ENCODE measurements around the gene CLSTN3. TPM values are rescaled to one million over a fixed set of nuclear protein-coding genes. Genes with fewer than 3 reads are reported as not detected.
"Not testable (repeated sequence)": the region's sequence is repeated elsewhere in the genome, so short reads cannot be mapped to it uniquely, and the experiment has no call there.

Gene CLSTN3
- total and polyA plus RNA-seq, 7 experiments from 2014 or later = 1.1 to 76.3 (median 25.5) TPM

DNA sequence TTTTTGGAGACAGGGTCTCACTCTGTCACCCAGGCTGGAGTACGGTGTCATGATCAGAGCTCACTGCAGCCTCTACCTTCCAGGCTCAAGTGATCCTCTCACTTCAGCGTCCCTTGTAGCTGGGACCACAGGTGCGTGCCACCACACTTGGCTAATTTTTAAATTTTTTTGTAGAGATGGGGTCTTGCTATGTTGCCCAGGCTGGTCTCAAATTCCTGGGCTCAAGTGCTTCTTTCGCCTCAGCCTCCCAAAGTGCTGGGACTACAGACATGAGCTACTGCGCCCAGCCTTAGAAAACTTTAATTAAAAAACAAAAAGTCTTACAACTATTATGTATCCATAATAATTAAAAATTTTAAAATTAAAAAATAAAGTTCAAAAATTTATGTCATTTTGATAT is 23.0 kb upstream of the CLSTN3 start:
- Mint-ChIP-seq H3K9me3 (peaks cover 0 to 14% (median 10%) of the 10 kb centered on the region in 11 donors), H3K36me3 (peaks cover 12 to 34% (median 17%) of the 10 kb centered on the region in 5 donors), H3K4me3 (peak overlapping the region; percentile 23 to 94 (median 61)), H3K4me1 (peaks cover 34 to 69% (median 54%) of the 10 kb centered on the region in 7 donors), H3K27ac (peak overlapping the region in 5 of 9 donors; percentile 30 to 78 (median 49))
- ATAC-seq; H3K27me3 Mint-ChIP-seq; H3K27me3 ChIP-seq (ENCODE audit: control insufficient read depth in 2 of 2, insufficient read depth in 2 of 2, low read length in 2 of 2); H3K36me3 ChIP-seq (ENCODE audit: control insufficient read depth in 2 of 3, insufficient read depth in 3 of 3, low read length in 3 of 3); H3K4me3 ChIP-seq (ENCODE audit: low read length); H3K27ac ChIP-seq (ENCODE audit: low read depth, low read length); DNase-seq; H3K4me1 ChIP-seq (ENCODE audit: control insufficient read depth in 2 of 2, insufficient read depth in 2 of 2, low read length in 2 of 2); H3K9me3 ChIP-seq (ENCODE audit: control insufficient read depth in 2 of 3, low read length in 3 of 3): not testable (repeated sequence)
- ChIA-PET POLR2A (interaction anchor here (0.6 to 3.0 kb wide), 10 partner anchors 16 to 532 kb away, joined by 3 to 38 read pairs (median 4); partner anchors contain the start of genes C12orf57, LPCAT3, RNU7-1 and SPSB2), CTCF (interaction anchor here (0.7 to 7.1 kb wide), 9 partner anchors 19 to 235 kb away, joined by 3 to 50 read pairs (median 5); partner anchors contain the start of genes ATN1, C12orf57, PEX5 and RNU7-1)
- intact Hi-C loops (cut with micrococcal nuclease) = loop anchor here in 1 of 2 donors (5.0 kb wide), 1 partner anchor 255 kb away; the partner anchor contains the start of genes CDCA3 and USP5

DNA sequence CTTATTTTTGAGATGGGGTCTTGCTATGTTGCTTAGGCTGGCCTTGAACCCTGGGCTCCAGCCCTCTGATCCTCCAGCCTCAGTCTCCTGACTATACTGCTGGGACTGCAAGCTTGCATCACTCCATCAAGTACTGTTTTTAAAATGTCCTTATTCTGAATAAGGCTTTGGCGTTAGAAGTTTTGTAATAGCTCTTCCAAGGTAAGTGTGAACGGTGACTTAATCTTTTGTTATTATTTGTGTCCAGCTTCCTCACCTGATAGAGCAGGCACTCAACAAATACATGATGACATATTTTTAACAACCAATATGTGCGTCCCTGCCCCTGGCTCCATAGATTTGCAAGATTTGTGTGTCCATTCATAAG is 22.6 kb upstream of the CLSTN3 start:
- Mint-ChIP-seq H3K27me3 (no peaks in the 10 kb centered on the region), H3K27ac (peak overlapping the region; percentile 84 to 95 (median 93)), H3K4me3 (peak overlapping the region; percentile 90 to 98 (median 94)), H3K9me3 (peaks cover 0 to 14% (median 10%) of the 10 kb centered on the region in 11 donors), H3K4me1 (peaks cover 33 to 69% (median 51%) of the 10 kb centered on the region in 7 donors), H3K36me3 (peaks cover 12 to 34% (median 17%) of the 10 kb centered on the region in 5 donors)
- ChIA-PET POLR2A (interaction anchor here (0.8 to 3.0 kb wide), 9 partner anchors 16 to 235 kb away, joined by 3 to 38 read pairs (median 3); partner anchors contain the start of genes C12orf57, RNU7-1 and SPSB2), CTCF (interaction anchor here (0.7 to 7.1 kb wide), 12 partner anchors 19 to 236 kb away, joined by 3 to 50 read pairs (median 5); partner anchors contain the start of genes ATN1, C12orf57, PEX5 and RNU7-1)
- Histone ChIP-seq H3K9me3 (ENCODE audit: control insufficient read depth in 2 of 3, low read length in 3 of 3) (peaks cover 0 to 4% (median 0%) of the 10 kb centered on the region in 3 experiments), H3K27ac (ENCODE audit: low read depth, low read length) (peak overlapping the region; percentile 79), H3K27me3 (ENCODE audit: control insufficient read depth in 2 of 2, insufficient read depth in 2 of 2, low read length in 2 of 2) (no peaks in the 10 kb centered on the region), H3K4me1 (ENCODE audit: control insufficient read depth in 2 of 2, insufficient read depth in 2 of 2, low read length in 2 of 2) (peaks cover 6% of the 10 kb centered on the region in 2 donors), H3K36me3 (ENCODE audit: control insufficient read depth in 2 of 3, insufficient read depth in 3 of 3, low read length in 3 of 3) (no peaks in the 10 kb centered on the region), H3K4me3 (ENCODE audit: low read length) (peak overlapping the region; percentile 95)
- intact Hi-C loops (cut with micrococcal nuclease) = loop anchor here (1.0 to 5.0 kb wide), 11 partner anchors 15 to 255 kb away; partner anchors contain the start of genes EMG1 (in 2 of the 2), PHB2 (in 2 of the 2), C12orf57 (in 1 of the 2) and C1R (in 1 of the 2)
- ATAC-seq = no peak
- DNase-seq = no peak

GRCh38 chr12:7108003-7108795 is 22.0 kb upstream of the CLSTN3 start:
- Mint-ChIP-seq H3K27ac (peak overlapping the region; percentile 84 to 95 (median 93)), H3K36me3 (peaks cover 12 to 34% (median 17%) of the 10 kb centered on the region in 5 donors), H3K4me3 (peak overlapping the region; percentile 90 to 98 (median 94)), H3K9me3 (peaks cover 0 to 14% (median 10%) of the 10 kb centered on the region in 11 donors), H3K27me3 (no peaks in the 10 kb centered on the region), H3K4me1 (peaks cover 30 to 68% (median 48%) of the 10 kb centered on the region in 7 donors)
- Histone ChIP-seq H3K4me1 (ENCODE audit: control insufficient read depth in 2 of 2, insufficient read depth in 2 of 2, low read length in 2 of 2) (peaks cover 6% of the 10 kb centered on the region in 2 donors), H3K27ac (ENCODE audit: low read depth, low read length) (peak overlapping the region; percentile 79), H3K4me3 (ENCODE audit: low read length) (peak overlapping the region; percentile 95), H3K36me3 (ENCODE audit: control insufficient read depth in 2 of 3, insufficient read depth in 3 of 3, low read length in 3 of 3) (no peaks in the 10 kb centered on the region), H3K27me3 (ENCODE audit: control insufficient read depth in 2 of 2, insufficient read depth in 2 of 2, low read length in 2 of 2) (no peaks in the 10 kb centered on the region), H3K9me3 (ENCODE audit: control insufficient read depth in 2 of 3, low read length in 3 of 3) (peaks cover 0 to 4% (median 0%) of the 10 kb centered on the region in 3 experiments)
- POLR2A ChIA-PET = interaction anchor here (0.7 to 3.0 kb wide), 18 partner anchors 9 to 241 kb away, joined by 3 to 38 read pairs (median 4); partner anchors contain the start of genes C12orf57, LPCAT3, PTPN6 and RNU7-1
- intact Hi-C loops (cut with micrococcal nuclease) = loop anchor here (1.0 to 5.0 kb wide), 11 partner anchors 16 to 256 kb away; partner anchors contain the start of genes EMG1 (in 2 of the 2), PHB2 (in 2 of the 2), C12orf57 (in 1 of the 2) and C1R (in 1 of the 2)
- ATAC-seq (peak; percentile 91), DNase-seq (peak; percentile 27 to 78 (median 65))
- CTCF ChIA-PET = interaction anchor here (0.7 to 7.1 kb wide), 19 partner anchors 13 to 240 kb away, joined by 3 to 50 read pairs (median 4); partner anchors contain the start of genes ATN1, C12orf57, RNU7-1 and SPSB2

DNA sequence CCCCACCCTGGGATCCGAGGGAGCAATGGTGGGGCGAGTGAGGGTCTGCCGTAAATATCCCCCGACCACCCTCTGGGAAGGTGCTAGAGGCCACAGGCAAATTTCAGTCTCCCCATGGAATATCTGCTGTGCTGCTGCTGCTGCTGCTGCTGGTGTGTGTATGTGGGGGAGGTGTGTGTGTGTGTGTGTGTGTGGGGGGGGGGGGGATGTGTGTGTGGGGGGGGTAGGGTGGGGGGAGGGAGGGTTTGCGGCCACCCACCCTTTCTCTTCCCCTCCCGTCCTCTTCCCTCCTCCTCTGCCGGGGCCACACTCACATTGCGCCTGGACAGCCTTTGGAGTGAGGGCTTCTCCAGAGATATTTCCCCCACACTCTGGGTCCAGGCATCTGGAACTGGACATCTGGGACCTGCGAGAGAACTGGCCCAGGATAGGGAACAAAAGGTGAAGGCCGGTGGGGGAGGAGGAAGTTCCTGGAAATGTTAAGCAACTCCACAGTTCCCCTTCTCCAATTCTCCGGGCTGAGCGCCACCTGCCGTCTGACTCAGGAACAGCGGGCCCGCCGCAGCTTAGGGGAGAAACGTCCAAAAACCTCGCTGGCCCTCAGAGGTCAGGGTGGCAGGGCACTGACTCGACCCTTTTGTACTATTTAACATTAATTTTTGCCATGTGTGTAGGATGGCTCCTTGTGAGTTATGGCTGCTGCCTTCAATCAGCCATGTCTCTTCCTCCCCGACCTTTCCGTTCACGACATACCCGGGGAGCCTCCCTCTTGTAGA is 21.2 kb upstream of the CLSTN3 start, which contains the start of gene C1RL:
Gene C1RL, minus strand, starts transcription at position 419 of the 776 bp plus-strand sequence. Its CDS starts 34 bp downstream, at position 385.
- Histone ChIP-seq H3K36me3 (ENCODE audit: control insufficient read depth in 2 of 3, insufficient read depth in 3 of 3, low read length in 3 of 3) (no peaks in the 10 kb centered on the region), H3K4me3 (ENCODE audit: low read length) (peak within 1 kb of the TSS; percentile 95), H3K27ac (ENCODE audit: low read depth, low read length) (peak within 1 kb of the TSS; percentile 79), H3K9me3 (ENCODE audit: control insufficient read depth in 2 of 3, low read length in 3 of 3) (peaks cover 0 to 4% (median 0%) of the 10 kb centered on the region in 3 experiments), H3K4me1 (ENCODE audit: control insufficient read depth in 2 of 2, insufficient read depth in 2 of 2, low read length in 2 of 2) (peaks cover 6% of the 10 kb centered on the region in 2 donors), H3K27me3 (ENCODE audit: control insufficient read depth in 2 of 2, insufficient read depth in 2 of 2, low read length in 2 of 2) (no peaks in the 10 kb centered on the region)
- ChIA-PET CTCF (interaction anchor here (0.7 to 7.1 kb wide), 22 partner anchors 13 to 241 kb away, joined by 3 to 50 read pairs (median 3); partner anchors contain the start of genes ATN1, C12orf57, C1R and LPCAT3), POLR2A (interaction anchor here (0.7 to 3.0 kb wide), 16 partner anchors 10 to 242 kb away, joined by 3 to 38 read pairs (median 4); partner anchors contain the start of genes C12orf57, LPCAT3, PTPN6 and RNU7-1)
- H3K4me1 Mint-ChIP-seq = peaks cover 29 to 64% (median 43%) of the 10 kb centered on the region in 7 donors
- H3K27ac Mint-ChIP-seq = peak within 1 kb of the TSS; percentile 84 to 95 (median 93)
- peak; percentile 69 for ATAC-seq
- peaks cover 9 to 26% (median 13%) of the 10 kb centered on the region in 5 donors for H3K36me3 Mint-ChIP-seq
- intact Hi-C loops (cut with micrococcal nuclease) = loop anchor here (1.0 to 5.0 kb wide), 13 partner anchors 17 to 257 kb away; partner anchors contain the start of genes C1R (in 2 of the 2), EMG1 (in 2 of the 2), LPCAT3 (in 2 of the 2) and PHB2 (in 2 of the 2)
- peaks cover 0 to 14% (median 10%) of the 10 kb centered on the region in 11 donors for H3K9me3 Mint-ChIP-seq
- H3K4me3 Mint-ChIP-seq = peak within 1 kb of the TSS; percentile 90 to 98 (median 94)
- peak; percentile 50 to 88 (median 65) for DNase-seq
- H3K27me3 Mint-ChIP-seq = no peaks in the 10 kb centered on the region

- H3K4me3 Mint-ChIP-seq = peak overlapping the region; percentile 90 to 98 (median 93)
- H3K27ac Mint-ChIP-seq = peak overlapping the region; percentile 83 to 94 (median 88)
- DNase-seq (no peak), ATAC-seq (no peak)
- peaks cover 28 to 64% (median 43%) of the 10 kb centered on the region in 7 donors for H3K4me1 Mint-ChIP-seq
- H3K36me3 Mint-ChIP-seq = peaks cover 8 to 30% (median 12%) of the 10 kb centered on the region in 5 donors
- Histone ChIP-seq H3K27me3 (ENCODE audit: control insufficient read depth in 2 of 2, insufficient read depth in 2 of 2, low read length in 2 of 2) (no peaks in the 10 kb centered on the region), H3K27ac (ENCODE audit: low read depth, low read length) (peak overlapping the region; percentile 79), H3K9me3 (ENCODE audit: control insufficient read depth in 2 of 3, low read length in 3 of 3) (peaks cover 0 to 4% (median 0%) of the 10 kb centered on the region in 3 experiments), H3K36me3 (ENCODE audit: control insufficient read depth in 2 of 3, insufficient read depth in 3 of 3, low read length in 3 of 3) (no peaks in the 10 kb centered on the region), H3K4me3 (ENCODE audit: low read length) (peak overlapping the region; percentile 63), H3K4me1 (ENCODE audit: control insufficient read depth in 2 of 2, insufficient read depth in 2 of 2, low read length in 2 of 2) (peaks cover 6% of the 10 kb centered on the region in 2 donors)
- CTCF ChIA-PET = interaction anchor here (0.6 to 7.1 kb wide), 13 partner anchors 14 to 238 kb away, joined by 3 to 50 read pairs (median 5); partner anchors contain the start of genes C12orf57, C1R, LPCAT3 and PTPN6
- POLR2A ChIA-PET = interaction anchor here (0.9 to 3.0 kb wide), 4 partner anchors 158 to 237 kb away, joined by 4 to 38 read pairs (median 4); partner anchors contain the start of genes C12orf57, PTPN6, RNU7-1 and SPSB2
- intact Hi-C loops (cut with micrococcal nuclease) = loop anchor here (1.0 to 5.0 kb wide), 7 partner anchors 17 to 257 kb away; partner anchors contain the start of genes C1R (in 1 of the 2), CDCA3 (in 1 of the 2), CLSTN3 (in 1 of the 2) and LPCAT3 (in 1 of the 2)
- H3K27me3 Mint-ChIP-seq = no peaks in the 10 kb centered on the region
- H3K9me3 Mint-ChIP-seq = peaks cover 0 to 14% (median 10%) of the 10 kb centered on the region in 11 donors
Observed at GRCh38 chr12:7109572-7109920, 20.6 kb upstream of the CLSTN3 start.

Data from naive thymus-derived CD4-positive, alpha-beta T cell (primary cell).